GM18498 (cell line): ENCODE measurements around the gene PLOD1.
"Not testable (repeated sequence)": the region's sequence is repeated elsewhere in the genome, so short reads cannot be mapped to it uniquely, and the experiment has no call there.

Experiments
- ATAC-seq: cut with Tn5 transposase; IDR thresholded peaks from one replicate; pipeline ENCODE4 v1.9.1; 2021; ENCODE audit warnings: mild to moderate bottlenecking, moderate library complexity; ENCODE audit not compliant: unreplicated experiment

Gene PLOD1

GRCh38 chr1:11912482-11913216 is 21.9 kb upstream of the PLOD1 start:
- not testable (repeated sequence) for ATAC-seq

- no peak for ATAC-seq
Observed at GRCh38 chr1:11913291-11913690, 21.2 kb upstream of the PLOD1 start.

GRCh38 chr1:11914024-11914423 is 20.5 kb upstream of the PLOD1 start:
- no peak for ATAC-seq

GRCh38 chr1:11918799-11919519 is 15.6 kb upstream of the PLOD1 start:
- ATAC-seq, result no peak

GRCh38 chr1:11919621-11920020 is 14.9 kb upstream of the PLOD1 start:
- ATAC-seq, result no peak

- no peak for ATAC-seq
Observed at GRCh38 chr1:11920239-11920903, 14.1 kb upstream of the PLOD1 start.

GRCh38 chr1:11921022-11921421 is 13.5 kb upstream of the PLOD1 start:
- no peak for ATAC-seq

- ATAC-seq, result no peak
Observed at GRCh38 chr1:11923069-11923826, 11.3 kb upstream of the PLOD1 start.

- no peak for ATAC-seq
Observed at GRCh38 chr1:11923827-11924113, 10.7 kb upstream of the PLOD1 start.

- ATAC-seq, result no peak
Observed at GRCh38 chr1:11924334-11925195, 10.0 kb upstream of the PLOD1 start.

- ATAC-seq, result peak; percentile 23
Observed at GRCh38 chr1:11925196-11925937, 9.2 kb upstream of the PLOD1 start.

- peak; percentile 30 for ATAC-seq
Observed at GRCh38 chr1:11925938-11926292, 8.6 kb upstream of the PLOD1 start.

- ATAC-seq, result no peak
Observed at GRCh38 chr1:11927866-11928592, 6.5 kb upstream of the PLOD1 start.

GRCh38 chr1:11929849-11930248 is 4.7 kb upstream of the PLOD1 start:
- ATAC-seq, result no peak

- ATAC-seq, result no peak
Observed at GRCh38 chr1:11930571-11931445, 3.7 kb upstream of the PLOD1 start.

GRCh38 chr1:11931845-11932244 is 2.7 kb upstream of the PLOD1 start:
- ATAC-seq, result no peak

- no peak for ATAC-seq
Observed at GRCh38 chr1:11935057-11935412, 518 bp downstream of the PLOD1 start.

- ATAC-seq, result not testable (repeated sequence)
Observed at GRCh38 chr1:11935733-11936132, 1.2 kb downstream of the PLOD1 start.
